ENCODE data around the gene ADORA2A. TPM values are rescaled to one million over a fixed set of nuclear protein-coding genes. Genes with fewer than 3 reads are reported as not detected.

The ADORA2A gene
- total RNA-seq, 1 experiment from 2014 or later: 3.5 TPM

DNA sequence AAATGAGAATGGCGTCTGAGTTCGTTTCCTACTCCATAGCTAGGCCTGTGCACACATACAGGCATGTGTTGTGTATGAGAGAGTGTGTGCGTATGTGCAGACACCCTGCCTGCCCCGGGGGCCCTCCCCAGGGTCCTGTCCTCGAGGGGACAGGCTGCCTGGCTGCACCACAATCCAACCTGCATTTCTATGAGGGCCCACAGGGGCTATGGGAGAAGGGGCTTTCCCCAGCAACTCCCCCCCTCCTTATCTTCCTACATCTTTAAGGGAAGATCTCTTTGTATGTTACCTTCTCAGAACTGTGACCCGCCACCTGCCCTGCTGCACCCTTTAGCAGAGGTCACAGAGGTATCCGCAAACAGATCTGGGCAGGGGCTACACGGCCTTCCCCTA, 14.9 kb downstream of the ADORA2A start:
- Histone ChIP-seq H3K4ac (ENCODE audit: low read depth, low read length) (no peak overlapping the region), H2BK12ac (ENCODE audit: insufficient read length, low read depth, low read length) (no peak overlapping the region), H3K4me1 (ENCODE audit: insufficient read depth, low read length) (0 out of 2 replicates have a peak, but pooled peaks cover 2% of the 10 kb centered on the region), H2AFZ (ENCODE audit: low read length) (no peak overlapping the region), H3K4me2 (ENCODE audit: insufficient read depth, insufficient read length, low read length) (no peak overlapping the region), H3K27ac (ENCODE audit: insufficient read length, low read depth, low read length) (no peak overlapping the region), H4K91ac (ENCODE audit: insufficient read length, low read depth, low read length) (no peak overlapping the region), H3K14ac (ENCODE audit: insufficient read depth, low read length) (no peak overlapping the region), H3T11ph (ENCODE audit: low read length) (no peak overlapping the region), H4K20me1 (ENCODE audit: control insufficient read depth, insufficient read depth, insufficient read length) (no peaks in the 10 kb centered on the region), H3K56ac (ENCODE audit: insufficient read length, low read depth, low read length) (no peak overlapping the region), H4K5ac (ENCODE audit: insufficient read length, low read depth, low read length) (no peak overlapping the region), H3K9me3 (ENCODE audit: control insufficient read depth, low read depth, low read length) (no peaks in the 10 kb centered on the region), H3K18ac (ENCODE audit: insufficient read length, low read depth, low read length) (no peak overlapping the region), H3K23ac (ENCODE audit: insufficient read length, low read depth, low read length) (no peak overlapping the region), H4K8ac (replicated peaks; ENCODE audit: insufficient read length, low read depth, low read length) (no peak overlapping the region), H3K9ac (ENCODE audit: extremely low read depth, insufficient read length, low read length) (no peak overlapping the region), H2BK120ac (ENCODE audit: low read depth, low read length, poor library complexity, severe bottlenecking) (no peak overlapping the region), H2BK20ac (ENCODE audit: low read depth, low read length, poor library complexity, severe bottlenecking) (no peak overlapping the region), H3K23me2 (ENCODE audit: insufficient read length, low read depth, low read length, poor library complexity, severe bottlenecking) (peaks cover 5% of the 10 kb centered on the region), H3K79me1 (ENCODE audit: insufficient read depth, low read depth, low read length, poor library complexity, severe bottlenecking) (no peaks in the 10 kb centered on the region), H2BK15ac (ENCODE audit: low read depth, low read length) (no peak overlapping the region), H3K27me3 (ENCODE audit: insufficient read depth, low read length) (no peaks in the 10 kb centered on the region), H2AK5ac (ENCODE audit: insufficient read length, low read length) (no peak overlapping the region), H3K79me2 (ENCODE audit: insufficient read depth, low read length) (no peaks in the 10 kb centered on the region), H2BK5ac (ENCODE audit: insufficient read length, low read length) (no peak overlapping the region)
- Mint-ChIP-seq H3K27ac (peak overlapping the region in 1 of 3 experiments; percentile 53; a peak in 2 of 7 replicates), H3K4me3 (no peak overlapping the region), H3K36me3 (ENCODE audit: insufficient read depth in 1 of 3, low read depth in 3 of 3) (no peaks in the 10 kb centered on the region), H3K27me3 (ENCODE audit: low read depth) (no peaks in the 10 kb centered on the region; the same call in 1 of the 2 replicates), H3K9me3 (no peaks in the 10 kb centered on the region; a peak in 1 of 5 replicates), H3K4me1 (peaks cover 10 to 22% of the 10 kb centered on the region in 2 experiments)
- no peak for DNase-seq
- TF ChIP-seq, protein P1, sequence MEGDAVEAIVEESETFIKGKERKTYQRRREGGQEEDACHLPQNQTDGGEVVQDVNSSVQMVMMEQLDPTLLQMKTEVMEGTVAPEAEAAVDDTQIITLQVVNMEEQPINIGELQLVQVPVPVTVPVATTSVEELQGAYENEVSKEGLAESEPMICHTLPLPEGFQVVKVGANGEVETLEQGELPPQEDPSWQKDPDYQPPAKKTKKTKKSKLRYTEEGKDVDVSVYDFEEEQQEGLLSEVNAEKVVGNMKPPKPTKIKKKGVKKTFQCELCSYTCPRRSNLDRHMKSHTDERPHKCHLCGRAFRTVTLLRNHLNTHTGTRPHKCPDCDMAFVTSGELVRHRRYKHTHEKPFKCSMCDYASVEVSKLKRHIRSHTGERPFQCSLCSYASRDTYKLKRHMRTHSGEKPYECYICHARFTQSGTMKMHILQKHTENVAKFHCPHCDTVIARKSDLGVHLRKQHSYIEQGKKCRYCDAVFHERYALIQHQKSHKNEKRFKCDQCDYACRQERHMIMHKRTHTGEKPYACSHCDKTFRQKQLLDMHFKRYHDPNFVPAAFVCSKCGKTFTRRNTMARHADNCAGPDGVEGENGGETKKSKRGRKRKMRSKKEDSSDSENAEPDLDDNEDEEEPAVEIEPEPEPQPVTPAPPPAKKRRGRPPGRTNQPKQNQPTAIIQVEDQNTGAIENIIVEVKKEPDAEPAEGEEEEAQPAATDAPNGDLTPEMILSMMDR (conservative IDR thresholded peaks at IDR 0.05): no peak
- no CpG with 5 or more reads among the region's 8 CpGs for WGBS (ENCODE audit: extremely low coverage, insufficient read length, low lambda C conversion rate)

All from H9 (cell line).